Stimulated activated CD4-positive, alpha-beta T cell treated with anti-CD3 and anti-CD28 coated beads, TNF-alpha, amount 100 ng/mL, for 48 hours (primary cell): ENCODE measurements around the gene POU5F1.

Experiments used
- DNase-seq, 3 donors: peaks; one replicate each; pipeline ENCODE4 v3.0.0-alpha.2; 2020; ENCODE audit warnings: low read depth in 3 of 3

POU5F1 gene

GRCh38 chr6:31143148-31143547 lies 27.3 kb downstream of the POU5F1 start:
- DNase-seq: no peak

- DNase-seq: no peak
Observed at GRCh38 chr6:31142361-31142761, 28.1 kb downstream of the POU5F1 start.

- no peak for DNase-seq
Observed at GRCh38 chr6:31140643-31141042, 29.8 kb downstream of the POU5F1 start.

GRCh38 chr6:31139599-31139998 lies 30.9 kb downstream of the POU5F1 start:
- no peak for DNase-seq

DNA sequence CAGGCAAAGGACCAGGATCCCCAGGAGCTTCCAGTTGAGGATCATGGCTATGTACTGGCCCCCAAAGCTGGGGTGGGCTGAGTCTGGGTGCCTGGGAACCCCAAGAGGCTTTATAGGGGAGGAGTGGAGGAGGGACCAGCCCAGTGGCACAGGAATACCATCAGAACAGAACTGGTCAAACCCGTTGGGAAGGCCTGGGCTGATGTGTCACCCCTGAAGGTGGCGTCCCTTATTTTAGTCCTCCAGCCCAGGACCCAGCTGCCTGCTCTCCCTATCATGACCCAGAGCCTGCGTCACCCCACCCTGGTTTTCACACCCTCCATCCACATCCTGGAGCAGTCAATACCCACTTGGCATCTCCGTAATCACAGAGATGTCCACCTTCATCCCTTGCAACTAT lies 31.5 kb downstream of the POU5F1 start, which contains the start of gene PSORS1C2:
Gene PSORS1C2, minus strand, starts transcription at position 85 of the 400 bp plus-strand sequence. Its CDS starts 40 bp downstream, at position 45.
- no peak for DNase-seq

DNA sequence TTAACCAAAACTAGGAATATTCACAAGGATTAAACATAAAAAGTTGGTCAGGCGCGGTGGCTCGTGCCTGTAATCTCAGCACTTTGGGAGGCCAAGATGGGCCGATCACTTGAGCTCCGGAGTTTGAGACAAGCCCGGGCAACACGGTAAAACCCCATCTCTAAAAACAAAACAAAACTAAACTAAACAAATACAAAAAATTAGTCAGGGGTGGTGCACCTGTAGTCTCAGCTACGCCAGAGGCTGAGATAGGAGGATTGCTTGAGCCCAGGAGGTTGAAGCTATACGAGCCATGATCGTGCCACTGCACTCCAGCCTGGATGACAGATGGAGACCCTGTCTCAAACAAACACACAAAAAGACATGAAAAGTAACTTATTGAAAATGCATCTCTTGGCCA lies 34.8 kb downstream of the POU5F1 start:
- DNase-seq: no peak

GRCh38 chr6:31132806-31133205 lies 37.7 kb downstream of the POU5F1 start:
- DNase-seq: no peak

- DNase-seq: no peak
Observed at GRCh38 chr6:31131595-31131994, 38.9 kb downstream of the POU5F1 start.

DNA sequence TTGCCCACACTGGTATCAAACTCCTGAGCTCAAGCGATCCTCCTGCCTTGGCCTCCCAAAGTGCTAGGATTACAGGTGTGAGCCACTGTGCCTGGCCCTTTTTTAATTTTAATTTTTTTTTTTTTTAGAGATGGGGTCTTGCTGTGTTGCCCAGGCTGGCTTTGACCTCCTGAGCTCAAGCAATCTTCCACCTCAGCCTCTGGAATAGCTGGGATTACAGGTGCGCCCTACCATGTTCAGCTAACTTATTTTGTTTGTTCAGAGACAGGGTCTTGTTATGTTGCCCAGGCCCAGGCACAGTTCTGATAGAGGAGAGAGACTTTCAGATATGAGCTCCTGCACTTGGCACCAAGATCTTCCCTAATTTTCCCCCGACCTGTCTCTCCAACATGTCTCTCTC lies 39.7 kb downstream of the POU5F1 start:
- no peak for DNase-seq

DNA sequence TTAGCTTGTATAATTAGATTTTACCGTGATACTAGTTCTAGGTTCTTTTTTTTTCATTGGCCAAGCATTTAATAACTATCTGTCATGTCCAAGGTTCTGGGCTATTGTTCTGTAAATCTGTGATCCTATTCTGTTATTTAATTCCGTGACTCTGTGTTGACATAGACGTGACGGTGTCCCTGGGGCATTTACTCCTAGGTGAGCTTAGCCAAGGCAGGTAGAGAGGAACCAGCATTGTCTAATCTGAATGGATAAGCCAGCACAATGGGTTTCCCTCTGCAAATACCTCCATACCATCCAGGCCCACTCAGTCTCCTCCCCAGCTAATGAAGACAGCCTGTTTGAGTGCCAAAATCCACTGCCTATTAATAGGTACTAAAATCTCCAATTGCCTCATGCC lies 41.4 kb downstream of the POU5F1 start:
- DNase-seq: no peak

DNA sequence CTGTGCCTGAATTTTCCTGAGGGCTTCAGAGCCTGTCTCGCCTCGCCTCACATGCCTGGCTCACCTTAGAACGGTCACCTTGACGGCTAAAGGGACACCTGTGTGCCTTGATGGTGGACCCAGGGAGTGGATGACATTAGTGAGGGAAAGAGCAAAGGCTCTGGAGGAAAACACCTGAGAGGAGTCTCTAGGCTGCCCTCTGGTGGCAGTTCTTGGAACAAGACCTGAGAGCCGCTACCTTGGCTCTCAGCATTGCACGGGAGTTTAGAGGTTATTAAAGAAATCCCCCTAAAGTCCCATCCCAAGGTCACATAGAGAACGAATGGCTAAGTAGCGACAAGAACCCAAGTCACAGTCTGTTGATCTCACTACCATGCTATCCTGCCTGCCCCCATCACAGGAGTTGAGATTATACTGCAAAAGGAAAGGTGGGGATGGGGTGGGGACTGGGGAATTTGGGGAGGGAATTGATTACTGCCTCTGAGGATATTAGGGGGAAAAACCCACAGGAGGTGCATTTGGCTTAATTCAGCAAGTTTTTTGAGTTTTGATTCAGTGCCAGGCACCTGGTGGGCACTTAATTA lies 42.3 kb downstream of the POU5F1 start:
- peak; percentile 36 to 69 (median 67) for DNase-seq

- no peak for DNase-seq
Observed at GRCh38 chr6:31126396-31127175, 43.9 kb downstream of the POU5F1 start.

GRCh38 chr6:31125586-31126363 lies 44.7 kb downstream of the POU5F1 start:
- no peak for DNase-seq

- no peak for DNase-seq
Observed at GRCh38 chr6:31125162-31125561, 45.3 kb downstream of the POU5F1 start.

GRCh38 chr6:31122791-31123706 lies 47.4 kb downstream of the POU5F1 start:
- no peak for DNase-seq

- no peak for DNase-seq
Observed at GRCh38 chr6:31121131-31121790, 49.2 kb downstream of the POU5F1 start.

- no peak for DNase-seq
Observed at GRCh38 chr6:31120151-31120915, 50.1 kb downstream of the POU5F1 start, which contains the start of gene CDSN. Gene CDSN, minus strand, starts transcription at chr6:31120446. Its CDS starts 27 bp downstream, at chr6:31120419.

DNA sequence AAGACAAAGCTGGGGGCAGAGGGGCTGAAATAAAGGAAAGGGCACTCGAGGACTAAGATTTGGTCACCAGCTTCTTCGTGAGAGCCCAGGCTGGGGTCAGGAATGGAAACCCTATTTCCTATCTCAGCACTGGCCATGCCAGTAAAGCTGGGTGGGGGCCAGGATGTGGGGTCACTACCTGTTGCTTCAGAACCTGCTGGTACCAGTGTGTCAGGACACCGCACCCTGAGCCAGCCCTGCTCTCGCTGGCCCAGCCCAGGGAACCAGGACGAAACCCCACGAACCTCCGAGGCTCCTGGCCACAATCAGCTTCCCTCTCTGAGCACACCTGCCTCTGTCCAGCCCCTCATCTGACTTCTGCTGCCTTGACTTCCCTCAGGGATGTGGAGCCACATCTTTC lies 52.3 kb downstream of the POU5F1 start:
- DNase-seq: no peak

DNA sequence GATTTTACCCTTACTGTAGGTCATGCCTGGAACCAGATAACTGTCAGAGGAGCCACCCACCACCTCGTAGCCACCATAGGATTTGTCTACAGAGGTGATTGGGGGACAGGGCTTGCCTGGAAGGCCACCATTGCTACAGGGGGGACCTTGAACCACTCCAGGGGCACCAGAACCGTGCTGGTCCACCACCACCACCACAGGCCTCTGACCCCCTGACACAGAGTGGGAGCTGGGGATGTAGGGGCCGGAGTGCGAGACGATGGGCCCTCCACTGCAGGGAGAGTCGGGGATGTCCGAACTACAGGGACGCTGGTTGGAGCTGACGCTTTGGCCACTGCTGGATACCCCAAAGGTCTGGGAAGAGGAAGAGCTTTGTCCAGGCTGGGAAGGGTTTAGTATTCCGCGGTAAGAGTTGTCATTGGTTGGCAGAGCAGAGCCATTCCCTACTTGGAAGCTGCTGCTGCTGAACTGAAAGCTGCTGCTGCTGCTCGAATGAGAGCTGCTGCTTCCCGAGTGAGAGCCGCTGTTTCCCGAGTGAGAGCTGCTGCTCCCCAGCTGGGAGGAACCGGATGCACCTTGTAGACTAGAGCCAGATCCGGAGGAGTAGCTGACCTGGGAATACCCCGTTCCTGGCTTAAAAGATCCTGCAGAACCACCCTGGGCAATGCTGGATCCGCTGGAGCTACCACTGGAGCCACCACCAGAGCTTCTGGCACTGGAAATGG lies 53.7 kb downstream of the POU5F1 start:
- DNase-seq: no peak
